Epithelial cell of esophagus (primary cell): ENCODE results near the gene KCNC2.

Experiments used
- DNase-seq: peaks from one replicate; pipeline ENCODE4 v3.0.0; 2010; ENCODE audit warnings: low read depth
- H3K4me3 ChIP-seq: 2 replicates; pipeline ENCODE4 v1.5.1; 2011; ENCODE audit warnings: mild to moderate bottlenecking, low read length, control low read depth
- CTCF ChIP-seq: IDR thresholded peaks from 2 replicates; pipeline ENCODE4 v1.5.1; 2011; ENCODE audit warnings: low read depth, mild to moderate bottlenecking, low read length, control low read depth, inconsistent platforms; ENCODE audit not compliant: insufficient read depth; ENCODE audit errors: missing control alignments

KCNC2 gene

GRCh38 chr12:75137896-75138295 is 71.7 kb downstream of the KCNC2 start:
- H3K4me3 ChIP-seq = no peak overlapping the region
- DNase-seq = no peak
- TF ChIP-seq CTCF = no peak

GRCh38 chr12:75135026-75135425 is 74.6 kb downstream of the KCNC2 start:
- no peak overlapping the region for H3K4me3 ChIP-seq
- TF ChIP-seq CTCF = no peak
- DNase-seq = no peak

DNA sequence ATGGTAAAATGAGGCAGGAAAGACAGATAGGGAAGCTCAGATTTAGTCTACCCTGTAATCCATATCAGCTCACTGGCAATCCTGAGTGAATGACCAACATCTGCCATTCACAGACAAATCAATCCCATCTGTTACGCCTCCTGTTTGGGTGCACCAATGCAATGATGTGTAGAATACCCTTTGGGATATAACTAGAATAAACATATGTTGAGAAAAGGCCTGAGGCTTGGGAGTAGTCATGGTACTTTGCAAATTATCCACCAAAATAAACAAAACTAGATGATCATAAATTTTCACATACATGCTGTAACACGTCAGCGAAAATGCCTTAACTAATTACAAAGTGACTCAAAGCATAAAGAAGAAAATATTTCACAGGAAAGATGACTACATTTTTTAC is 78.8 kb downstream of the KCNC2 start:
- peak; percentile 95 for DNase-seq
- no peak for TF ChIP-seq CTCF
- no peak overlapping the region for H3K4me3 ChIP-seq

GRCh38 chr12:75129275-75129674 is 80.4 kb downstream of the KCNC2 start:
- TF ChIP-seq CTCF = no peak

DNA sequence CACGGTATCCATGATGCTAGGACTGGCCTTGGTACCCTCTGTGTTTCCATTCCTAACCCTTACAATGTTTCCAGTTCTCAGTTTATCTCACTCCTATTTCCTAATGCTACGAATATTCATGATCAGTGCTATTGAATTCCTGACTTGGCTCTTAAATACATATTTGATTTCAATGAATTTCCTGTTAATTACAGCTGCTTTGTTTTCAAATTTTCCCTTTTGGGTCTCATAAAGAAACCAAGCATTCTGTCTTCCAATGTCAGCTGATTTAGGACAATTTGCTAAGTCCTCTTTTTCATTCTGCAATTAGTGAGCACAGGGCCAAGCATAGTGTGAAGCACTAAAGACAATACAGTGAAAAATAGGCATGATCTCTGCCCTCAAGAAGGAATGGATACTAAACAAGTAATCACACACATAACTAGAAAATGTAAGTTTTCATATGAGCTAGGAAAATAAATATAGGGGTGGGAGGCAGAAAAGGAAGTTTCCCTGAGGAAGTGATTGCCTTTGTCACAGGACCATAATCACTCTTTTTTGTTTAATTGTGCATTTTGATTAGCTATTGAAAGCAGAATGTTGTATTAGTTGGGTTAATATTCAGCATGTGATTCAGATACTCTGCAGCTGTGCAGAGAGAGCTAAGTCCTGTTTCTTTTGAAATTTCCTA is 88.5 kb downstream of the KCNC2 start:
- DNase-seq = no peak
- no peak for TF ChIP-seq CTCF
- no peak overlapping the region for H3K4me3 ChIP-seq

More at GRCh38 chr12:75129275-75129674, 80.4 kb downstream of the KCNC2 start:
- H3K4me3 ChIP-seq = no peak overlapping the region
- DNase-seq = no peak

DNA sequence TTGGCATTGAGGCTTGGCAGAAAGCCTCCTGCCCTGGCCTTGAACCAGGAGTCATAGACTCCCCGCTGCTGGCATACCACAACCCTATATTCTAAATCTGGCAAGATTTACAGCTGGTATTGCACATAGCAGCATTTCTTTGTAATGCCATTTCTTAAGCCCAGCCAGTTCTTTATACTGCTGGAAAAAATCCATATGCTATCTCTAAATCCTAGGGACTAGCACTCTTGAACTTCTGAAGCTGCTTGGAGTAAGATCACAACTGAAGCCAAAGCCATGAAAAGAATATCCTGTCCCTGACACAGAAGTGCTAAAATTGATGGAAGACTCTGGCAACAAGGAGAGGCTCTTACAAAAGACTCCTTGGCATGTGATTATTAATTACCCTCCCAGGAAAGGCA is 89.3 kb downstream of the KCNC2 start:
- H3K4me3 ChIP-seq = no peak overlapping the region
- no peak for TF ChIP-seq CTCF
- DNase-seq = no peak

- TF ChIP-seq CTCF = no peak
- no peak for DNase-seq
- H3K4me3 ChIP-seq = no peak overlapping the region
Observed at GRCh38 chr12:75116646-75117198, 92.9 kb downstream of the KCNC2 start.
